Lower lobe of right lung (tissue), 2 donors: Measurements from ENCODE around the gene NFIA. TPM values are rescaled to one million over a fixed set of nuclear protein-coding genes. Genes with fewer than 3 reads are reported as not detected.

Experiments used
- ATAC-seq, 2 donors: fragments of 200-7000 bp; cut with Tn5 transposase; one replicate each; pipeline ENCODE4 v1.9.1; 2020 to 2022; ENCODE audit warnings: mild to moderate bottlenecking in 2 of 2, moderate library complexity in 2 of 2
- DNase-seq: peaks from one replicate; pipeline ENCODE4 v3.0.0-alpha.2; 2020
- H3K27ac ChIP-seq: fragments of 200-600 bp; one replicate; pipeline ENCODE4 v1.8.0; 2022
- H3K27me3 ChIP-seq: fragments of 200-600 bp; one replicate; pipeline ENCODE4 v1.8.0; 2022; ENCODE audit warnings: low read depth
- H3K36me3 ChIP-seq: fragments of 200-600 bp; one replicate; pipeline ENCODE4 v1.8.0; 2022; ENCODE audit warnings: mild to moderate bottlenecking
- H3K4me1 ChIP-seq: fragments of 200-600 bp; one replicate; pipeline ENCODE4 v1.8.0; 2022
- H3K4me3 ChIP-seq: fragments of 200-600 bp; one replicate; pipeline ENCODE4 v1.8.0; 2022; ENCODE audit warnings: mild to moderate bottlenecking
- H3K9me3 ChIP-seq: fragments of 200-600 bp; one replicate; pipeline ENCODE4 v1.8.0; 2022
- intact Hi-C: fragments of 100-400 bp; cut with DNase I; formaldehyde crosslinking; loops from one replicate; pipeline ENCODE4 v1.11.0; 2022
- total RNA-seq: library from RNA; stranded (reverse); fragmentation: NEBNext Ultra II Directional; extraction: Animal tissue kit (Norgen Biotek cat#: 25700); gene quantifications from one replicate; pipeline ENCODE4 v1.2.1, GENCODE V29; 2021
- TF ChIP-seq, protein P1 (sequence below): fragments of 200-600 bp; IDR thresholded peaks from one replicate; pipeline ENCODE4 v1.8.0; 2022; ENCODE audit warnings: antibody characterized with exemption, mild to moderate bottlenecking
- donor health status: DM: no; HTN: yes; CAD: no; lungs with severe emphysema.

The NFIA gene
- total RNA-seq, 1 donor from 2014 or later = 70.0 TPM

DNA sequence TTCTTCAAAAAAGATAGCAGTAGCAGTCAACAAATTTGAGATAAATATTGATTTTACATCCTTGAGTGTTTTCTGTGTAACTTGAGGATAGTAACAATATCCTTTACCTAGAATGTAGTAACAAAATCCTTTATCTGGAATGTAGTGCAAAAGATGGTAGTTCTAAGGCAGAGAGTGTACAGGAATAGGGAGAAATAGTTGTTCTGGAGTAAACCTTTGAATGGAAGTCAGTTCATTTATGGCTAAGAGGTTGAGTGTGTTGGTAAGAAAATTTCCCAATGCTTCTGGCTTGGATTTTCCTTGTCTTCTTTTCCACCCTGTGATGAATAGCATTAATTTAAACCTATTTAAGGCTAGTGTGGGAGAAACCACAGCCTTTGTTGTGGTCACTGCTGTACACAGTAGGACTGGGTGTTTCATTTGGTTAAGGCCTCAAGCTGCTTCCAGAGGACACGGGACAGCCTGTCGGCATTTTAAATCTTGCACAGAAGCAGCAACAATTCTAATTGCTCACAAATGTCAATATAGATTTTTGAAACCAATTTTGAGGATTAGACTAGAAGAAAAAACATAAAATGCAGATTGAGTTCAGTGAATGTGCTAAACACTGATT is 11.3 kb downstream of the NFIA start:
- Histone ChIP-seq H3K27ac (no peak overlapping the region), H3K27me3 (no peaks in the 10 kb centered on the region), H3K36me3 (peaks cover 5% of the 10 kb centered on the region), H3K9me3 (no peaks in the 10 kb centered on the region), H3K4me3 (no peak overlapping the region), H3K4me1 (peaks cover 29% of the 10 kb centered on the region)
- DNase-seq (no peak), ATAC-seq (no peak)
- TF ChIP-seq, protein P1, sequence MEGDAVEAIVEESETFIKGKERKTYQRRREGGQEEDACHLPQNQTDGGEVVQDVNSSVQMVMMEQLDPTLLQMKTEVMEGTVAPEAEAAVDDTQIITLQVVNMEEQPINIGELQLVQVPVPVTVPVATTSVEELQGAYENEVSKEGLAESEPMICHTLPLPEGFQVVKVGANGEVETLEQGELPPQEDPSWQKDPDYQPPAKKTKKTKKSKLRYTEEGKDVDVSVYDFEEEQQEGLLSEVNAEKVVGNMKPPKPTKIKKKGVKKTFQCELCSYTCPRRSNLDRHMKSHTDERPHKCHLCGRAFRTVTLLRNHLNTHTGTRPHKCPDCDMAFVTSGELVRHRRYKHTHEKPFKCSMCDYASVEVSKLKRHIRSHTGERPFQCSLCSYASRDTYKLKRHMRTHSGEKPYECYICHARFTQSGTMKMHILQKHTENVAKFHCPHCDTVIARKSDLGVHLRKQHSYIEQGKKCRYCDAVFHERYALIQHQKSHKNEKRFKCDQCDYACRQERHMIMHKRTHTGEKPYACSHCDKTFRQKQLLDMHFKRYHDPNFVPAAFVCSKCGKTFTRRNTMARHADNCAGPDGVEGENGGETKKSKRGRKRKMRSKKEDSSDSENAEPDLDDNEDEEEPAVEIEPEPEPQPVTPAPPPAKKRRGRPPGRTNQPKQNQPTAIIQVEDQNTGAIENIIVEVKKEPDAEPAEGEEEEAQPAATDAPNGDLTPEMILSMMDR = no peak
- intact Hi-C loops = loop anchor here (10.0 kb wide), 1 partner anchor 241 kb away; no protein-coding TSS in a partner anchor

DNA sequence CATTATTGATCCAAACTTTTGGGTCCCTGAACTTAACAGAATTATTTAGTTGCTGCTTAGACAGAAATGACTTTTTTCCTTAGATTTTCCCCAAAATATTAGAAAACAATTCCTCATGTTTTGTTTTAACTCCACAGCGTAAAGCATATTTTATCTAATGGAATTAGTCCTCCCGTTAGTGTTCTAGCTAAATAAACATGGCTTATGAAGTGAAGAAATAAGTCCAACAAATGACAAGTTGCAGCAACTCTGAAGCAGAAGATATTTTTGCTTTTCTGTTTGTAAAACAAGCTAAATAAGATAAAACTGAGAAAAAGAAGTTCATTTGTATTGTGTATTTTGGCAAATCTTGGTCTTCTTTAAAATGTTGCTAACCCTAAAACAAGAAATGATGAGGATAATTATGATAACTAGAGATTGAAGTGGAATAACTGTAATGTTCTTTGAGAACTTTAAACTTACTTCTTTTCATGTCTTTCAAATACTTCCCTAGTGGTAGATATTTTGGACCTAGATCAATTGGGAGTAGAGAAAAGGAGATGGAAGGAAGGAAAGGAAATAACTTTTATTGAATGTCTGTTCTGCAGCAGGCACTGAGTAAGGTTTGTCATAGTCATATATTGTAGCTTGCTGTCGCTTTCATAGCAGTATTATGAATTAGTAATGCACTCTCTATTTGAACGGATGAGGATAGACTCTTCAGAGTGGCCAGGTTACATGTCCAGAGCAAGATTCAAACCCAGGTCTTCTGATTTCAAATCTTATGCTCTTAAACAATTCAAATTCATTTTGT is 12.5 kb downstream of the NFIA start:
- Histone ChIP-seq H3K9me3 (no peaks in the 10 kb centered on the region), H3K27ac (no peak overlapping the region), H3K27me3 (no peaks in the 10 kb centered on the region), H3K4me3 (no peak overlapping the region), H3K36me3 (no peaks in the 10 kb centered on the region), H3K4me1 (peaks cover 29% of the 10 kb centered on the region)
- TF ChIP-seq, protein P1 = no peak
- ATAC-seq = no peak
- no peak for DNase-seq
- intact Hi-C loops = loop anchor here (10.0 kb wide), 1 partner anchor 240 kb away; no protein-coding TSS in a partner anchor

DNA sequence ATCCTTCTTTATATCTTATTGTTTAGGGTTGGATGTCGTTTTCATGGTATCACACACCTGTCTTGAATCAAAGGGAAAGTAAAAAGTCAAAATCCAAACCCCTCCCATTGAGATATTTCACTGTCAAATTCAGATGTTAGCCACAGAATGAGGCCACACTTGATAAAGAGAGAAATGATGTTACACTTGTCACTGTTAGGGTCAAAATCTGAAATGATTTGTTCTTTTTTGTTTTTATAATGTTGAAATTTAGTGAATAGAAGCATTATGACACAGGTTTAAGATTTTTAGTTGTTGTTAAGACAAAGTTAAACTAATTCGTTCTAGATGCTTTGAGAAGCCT is 13.1 kb downstream of the NFIA start:
- peaks cover 29% of the 10 kb centered on the region for H3K4me1 ChIP-seq
- ATAC-seq (no peak), DNase-seq (no peak)
- intact Hi-C loops = loop anchor here (10.0 kb wide), 1 partner anchor 239 kb away; no protein-coding TSS in a partner anchor
- H3K27me3 ChIP-seq = no peaks in the 10 kb centered on the region
- no peaks in the 10 kb centered on the region for H3K36me3 ChIP-seq
- H3K4me3 ChIP-seq = no peak overlapping the region
- H3K27ac ChIP-seq = no peak overlapping the region
- H3K9me3 ChIP-seq = no peaks in the 10 kb centered on the region
- TF ChIP-seq, protein P1 = no peak

DNA sequence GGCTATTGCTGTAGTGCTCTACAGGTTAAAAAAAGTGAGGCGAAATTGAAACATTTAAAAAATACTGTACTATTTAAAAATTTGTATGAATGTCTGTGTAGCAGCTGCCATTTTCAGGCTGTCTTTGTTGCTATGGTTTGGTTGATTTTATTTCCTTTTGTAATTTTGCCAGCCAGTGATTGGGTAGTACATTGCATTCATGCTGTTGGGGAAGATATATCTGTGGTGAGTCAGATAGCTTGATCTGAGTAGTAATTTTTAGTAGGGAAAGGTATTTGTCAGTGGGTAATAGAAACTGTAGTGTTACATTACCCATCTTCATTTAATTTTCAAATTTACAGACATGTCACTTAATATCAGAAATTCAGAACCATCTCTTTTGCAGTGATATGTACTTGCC is 15.0 kb downstream of the NFIA start:
- Histone ChIP-seq H3K9me3 (no peaks in the 10 kb centered on the region), H3K4me1 (peaks cover 22% of the 10 kb centered on the region), H3K36me3 (no peaks in the 10 kb centered on the region), H3K4me3 (no peak overlapping the region), H3K27me3 (no peaks in the 10 kb centered on the region), H3K27ac (no peak overlapping the region)
- intact Hi-C loops = loop anchor here (10.0 kb wide), 1 partner anchor 237 kb away; no protein-coding TSS in a partner anchor
- DNase-seq = no peak
- ATAC-seq = no peak
- TF ChIP-seq, protein P1 = no peak

DNA sequence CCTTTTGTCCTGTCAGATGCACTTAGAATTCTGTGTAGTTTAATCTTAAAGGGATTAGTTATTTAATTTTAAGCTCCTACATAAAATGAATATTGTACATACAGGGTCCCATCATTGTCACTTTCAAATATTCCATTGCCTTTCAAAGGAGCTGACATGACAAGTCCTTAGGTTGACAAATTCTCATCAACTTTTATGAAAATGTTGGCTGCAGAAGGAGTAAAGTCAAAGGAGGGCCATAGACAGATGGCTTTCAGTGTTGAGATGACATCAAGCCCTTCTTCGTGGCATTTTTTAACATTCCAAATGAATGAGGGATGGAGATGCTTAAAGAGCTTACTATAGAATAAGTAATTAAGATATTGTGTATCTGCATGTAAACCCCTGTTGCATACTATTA is 15.4 kb downstream of the NFIA start:
- Histone ChIP-seq H3K9me3 (no peaks in the 10 kb centered on the region), H3K36me3 (no peaks in the 10 kb centered on the region), H3K27me3 (no peaks in the 10 kb centered on the region), H3K4me1 (peaks cover 22% of the 10 kb centered on the region), H3K4me3 (no peak overlapping the region), H3K27ac (no peak overlapping the region)
- intact Hi-C loops = loop anchor here (10.0 kb wide), 1 partner anchor 237 kb away; no protein-coding TSS in a partner anchor
- TF ChIP-seq, protein P1 = no peak
- DNase-seq (no peak), ATAC-seq (no peak)
